Lung microvascular endothelial cell (primary cell): Measurements from ENCODE around the gene ZDHHC24. TPM values are rescaled to one million over a fixed set of nuclear protein-coding genes. Genes with fewer than 3 reads are reported as not detected.
"Not testable (repeated sequence)": the region's sequence is repeated elsewhere in the genome, so short reads cannot be mapped to it uniquely, and the experiment has no call there.

Experiments used
- DNase-seq, 2 donors: peaks; one replicate each; pipeline versions ENCODE4 v3.0.0 to v3.0.0-alpha.2; 2010; ENCODE audit warnings: low read depth in 2 of 2
- total RNA-seq: library from RNA; depleted of rRNA; stranded (reverse); fragments of >200 nt; gene quantifications from 2 replicates; pipeline ENCODE4 v1.2.1, GENCODE V29; 2014

ZDHHC24 gene, protein sequence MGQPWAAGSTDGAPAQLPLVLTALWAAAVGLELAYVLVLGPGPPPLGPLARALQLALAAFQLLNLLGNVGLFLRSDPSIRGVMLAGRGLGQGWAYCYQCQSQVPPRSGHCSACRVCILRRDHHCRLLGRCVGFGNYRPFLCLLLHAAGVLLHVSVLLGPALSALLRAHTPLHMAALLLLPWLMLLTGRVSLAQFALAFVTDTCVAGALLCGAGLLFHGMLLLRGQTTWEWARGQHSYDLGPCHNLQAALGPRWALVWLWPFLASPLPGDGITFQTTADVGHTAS
- total RNA-seq = 12.0 and 20.8 TPM in 2 replicates

GRCh38 chr11:66545701-66546367 lies at the start of gene ZDHHC24:
ZDHHC24 (minus strand) TSS chr11:66546048; CDS start chr11:66546003, 45 bp downstream.
- DNase-seq = peak; percentile 98

- no peak for DNase-seq
Observed at GRCh38 chr11:66595245-66595904, 49.5 kb upstream of the ZDHHC24 start.

DNA sequence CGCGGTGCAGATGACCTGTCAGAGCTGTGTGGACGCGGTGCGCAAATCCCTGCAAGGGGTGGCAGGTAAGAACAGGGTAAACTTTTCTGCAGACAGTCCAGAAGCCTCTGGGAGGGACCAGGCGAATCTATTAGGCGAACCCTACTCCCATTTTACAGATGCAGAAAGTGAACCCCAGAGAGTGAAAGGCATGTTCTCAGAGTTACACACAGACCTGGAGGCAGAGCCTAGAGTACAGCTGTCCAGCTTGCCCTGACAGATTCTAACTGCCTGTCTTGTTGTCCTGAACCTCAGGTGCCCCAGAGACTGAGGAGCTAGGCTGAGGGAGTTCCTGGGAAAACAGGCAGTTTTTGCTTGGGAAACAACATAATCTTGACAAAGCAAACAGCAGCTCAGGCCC lies 47.8 kb upstream of the ZDHHC24 start:
- DNase-seq = no peak

DNA sequence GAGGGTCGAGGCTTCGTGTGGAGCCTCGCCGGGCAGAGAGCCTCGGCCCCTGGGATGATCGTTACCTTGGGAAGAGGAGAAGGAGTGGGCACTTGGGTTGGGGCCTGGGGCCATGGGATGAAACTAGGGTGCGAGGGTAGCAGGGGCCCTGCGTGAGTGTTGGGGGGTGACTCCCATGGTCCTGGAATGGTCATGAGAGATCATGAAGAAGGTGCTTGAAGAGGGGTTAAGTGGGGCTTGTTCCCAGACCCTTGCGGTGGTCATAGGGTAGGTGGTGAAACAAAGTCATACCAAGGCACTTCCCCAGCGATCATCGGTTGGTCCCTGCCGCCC lies 47.4 kb upstream of the ZDHHC24 start:
- DNase-seq = no peak

GRCh38 chr11:66592457-66593302 lies 46.8 kb upstream of the ZDHHC24 start, which contains the start of the genes CCDC87 and CCS:
CCDC87 (minus strand) TSS chr11:66593063; CDS start chr11:66593015, 48 bp downstream.
CCS (plus strand) TSS chr11:66593185; CDS start chr11:66593262, 77 bp downstream.
- DNase-seq = peak; percentile 96 to 97

GRCh38 chr11:66591175-66591574 lies 45.3 kb upstream of the ZDHHC24 start:
- no peak for DNase-seq

- no peak for DNase-seq
Observed at GRCh38 chr11:66589996-66590675, 44.3 kb upstream of the ZDHHC24 start.

DNA sequence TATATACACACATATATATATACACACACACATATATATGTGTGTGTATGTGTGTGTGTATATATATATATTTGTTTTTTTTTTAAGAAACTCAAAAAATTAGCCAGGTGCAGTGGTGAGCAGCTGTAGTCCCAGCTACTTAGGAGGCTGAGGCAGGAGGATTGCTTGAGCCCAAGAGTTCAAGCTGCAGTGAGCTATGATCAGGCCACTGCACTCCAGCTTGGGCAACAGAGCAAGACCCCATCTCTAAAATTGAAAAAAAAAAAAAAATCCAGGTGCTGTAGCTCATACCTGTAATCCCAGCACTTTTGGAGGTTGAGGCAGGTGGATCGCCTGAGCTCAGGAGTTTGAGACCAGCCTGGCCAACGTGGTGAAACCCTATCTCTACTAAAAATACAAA lies 43.5 kb upstream of the ZDHHC24 start:
- DNase-seq = not testable (repeated sequence)

GRCh38 chr11:66586136-66586535 lies 40.3 kb upstream of the ZDHHC24 start:
- no peak for DNase-seq

DNA sequence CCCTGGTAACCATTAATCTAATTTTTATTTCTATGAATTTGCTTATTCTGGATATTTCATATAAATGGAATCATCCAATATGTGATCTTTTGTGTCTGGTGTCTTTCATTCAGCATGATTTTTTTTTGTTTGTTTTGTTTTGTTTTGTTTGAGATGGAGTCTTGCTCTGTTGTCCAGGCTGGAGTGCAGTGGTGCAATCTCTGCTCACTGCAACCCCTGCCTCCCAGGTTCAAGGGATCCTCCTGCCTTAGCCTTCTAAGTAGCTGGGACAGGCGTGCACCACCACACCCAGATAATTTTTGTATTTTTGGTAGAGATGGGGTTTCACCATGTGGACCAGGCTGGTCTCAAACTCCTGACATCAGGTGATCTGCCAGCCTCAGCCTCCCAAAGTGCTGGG lies 39.6 kb upstream of the ZDHHC24 start:
- not testable (repeated sequence) for DNase-seq

- not testable (repeated sequence) for DNase-seq
Observed at GRCh38 chr11:66582565-66583147, 36.8 kb upstream of the ZDHHC24 start.

DNA sequence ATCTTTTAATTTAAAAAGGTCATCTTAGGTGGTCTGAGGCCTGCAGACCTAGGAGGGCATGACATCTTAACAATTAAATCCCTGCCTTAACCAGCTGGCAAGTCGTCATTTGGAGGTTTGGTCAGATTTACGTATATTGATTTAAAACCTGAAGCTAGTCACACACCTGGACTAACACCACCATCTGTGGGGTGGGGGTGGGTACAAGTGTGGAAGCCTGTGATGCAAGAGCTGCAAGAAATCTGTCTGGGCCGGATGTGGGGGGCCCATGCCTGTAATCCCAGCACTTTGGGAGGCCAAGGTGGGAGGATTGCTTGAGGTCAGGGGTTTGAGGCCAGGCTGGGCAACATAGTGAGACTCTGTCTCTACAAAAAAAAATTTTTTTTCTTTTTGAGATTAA lies 35.4 kb upstream of the ZDHHC24 start:
- DNase-seq = no peak

GRCh38 chr11:66580803-66581202 lies 35.0 kb upstream of the ZDHHC24 start:
- no peak for DNase-seq

GRCh38 chr11:66579017-66579606 lies 33.3 kb upstream of the ZDHHC24 start:
- DNase-seq = peak; percentile 67 to 76

- DNase-seq = no peak
Observed at GRCh38 chr11:66570850-66571180, 25.0 kb upstream of the ZDHHC24 start.

DNA sequence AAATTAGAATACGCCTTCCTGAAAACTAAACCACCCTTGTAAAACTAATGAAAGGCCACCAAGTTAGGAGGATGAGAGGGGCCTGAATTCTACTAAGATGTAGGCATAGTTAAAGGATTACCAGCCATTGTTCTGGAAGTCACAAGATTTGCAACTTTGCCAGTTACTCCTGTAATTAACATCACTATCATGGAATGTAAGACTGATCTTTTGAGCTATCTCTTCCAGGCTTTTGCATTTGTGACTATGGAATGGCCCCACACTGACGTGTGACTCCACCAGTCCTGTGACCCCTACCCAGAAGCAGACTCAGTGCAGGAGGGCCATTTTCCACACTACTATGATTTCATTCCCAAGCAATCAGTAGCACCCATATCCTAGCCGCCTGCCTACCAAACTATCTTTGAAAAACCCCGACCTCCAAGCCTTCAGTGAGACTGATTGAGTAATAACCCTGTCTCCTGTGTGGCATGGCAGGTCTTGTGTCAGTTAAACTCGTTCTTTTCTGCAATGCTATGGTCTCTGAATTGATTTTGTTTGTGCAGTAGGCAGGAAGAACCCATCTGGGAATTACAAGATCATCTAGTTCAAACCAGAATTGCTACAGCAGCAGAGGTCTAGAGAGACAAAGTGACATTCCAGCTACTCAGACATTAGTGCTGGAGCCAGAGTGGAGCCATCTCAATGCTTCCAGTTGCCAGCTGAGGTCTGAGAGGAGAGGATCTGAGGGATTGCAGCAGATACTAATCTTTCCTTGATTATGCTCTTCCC lies 24.4 kb upstream of the ZDHHC24 start:
- no peak for DNase-seq

GRCh38 chr11:66569076-66569475 lies 23.2 kb upstream of the ZDHHC24 start:
- no peak for DNase-seq

GRCh38 chr11:66568124-66568916 lies 22.5 kb upstream of the ZDHHC24 start, which contains the start of gene CTSF:
CTSF (minus strand) TSS chr11:66568606; CDS start chr11:66568486, 120 bp downstream.
- peak; percentile 75 to 86 for DNase-seq

- DNase-seq = no peak
Observed at GRCh38 chr11:66567787-66568123, 21.9 kb upstream of the ZDHHC24 start.
